HEK293 (cell line): ENCODE measurements around the gene SMARCB1.

Source experiments
- CTCF ChIA-PET: fragments of 350-600 bp; formaldehyde crosslinking; extraction: SDS; loops from one replicate; lab custom pipeline; 2021; ENCODE audit warnings: antibody characterized with exemption; lab: Yijun Ruan, JAX
- POLR2A ChIA-PET: fragments of 300-600 bp; formaldehyde crosslinking; extraction: SDS; loops from one replicate; lab custom pipeline; 2020; ENCODE audit warnings: antibody characterized with exemption, inconsistent platforms; lab: Yijun Ruan, JAX
- H3K27ac ChIP-seq: fragments of 200-500 bp; sonication (Bioruptor generic); 2 replicates; pipeline ENCODE4 v1.5.1; 2014; ENCODE audit warnings: low read depth, low read length, control low read depth, inconsistent platforms; ENCODE audit errors: extremely low read depth
- H3K36me3 ChIP-seq, 2 experiments: fragments of 200-500 bp in 1 of 2; sonication (Bioruptor generic) in 1 of 2; 1 replicate in 1 of 2; 2 replicates in 1 of 2; pipeline ENCODE4 v1.5.1; 2014 to 2017; ENCODE audit warnings: inconsistent platforms in 2 of 2, low read length in 2 of 2; ENCODE audit not compliant: control insufficient read depth in 2 of 2, insufficient read depth in 1 of 2
- H3K4me1 ChIP-seq: fragments of 200-500 bp; sonication (Bioruptor generic); 2 replicates; pipeline ENCODE4 v1.5.1; 2014; ENCODE audit warnings: mild to moderate bottlenecking, low read length, inconsistent platforms; ENCODE audit not compliant: control insufficient read depth, insufficient read depth
- H3K4me3 ChIP-seq: 2 replicates; pipeline ENCODE4 v1.5.1; 2011; ENCODE audit warnings: low read depth, mild to moderate bottlenecking, control low read depth, low read length, moderate library complexity
- H3K9me3 ChIP-seq: fragments of 200-500 bp; sonication (Bioruptor generic); 2 replicates; pipeline ENCODE4 v1.5.1; 2014; ENCODE audit warnings: low read depth, low read length, inconsistent platforms; ENCODE audit not compliant: control insufficient read depth, insufficient read depth
- GLI4 ChIP-seq: fragments of 450-650 bp; formaldehyde crosslinking; IDR thresholded peaks from 2 replicates; pipeline ENCODE4 v1.5.1; 2016; ENCODE audit warnings: missing biosample characterization, missing genetic modification characterization
- MYNN ChIP-seq: fragments of 450-650 bp; formaldehyde crosslinking; IDR thresholded peaks from 2 replicates; pipeline ENCODE4 v1.5.1; 2016; ENCODE audit warnings: missing biosample characterization, missing genetic modification characterization, borderline replicate concordance
- TCF7L2 ChIP-seq: IDR thresholded peaks from 2 replicates; pipeline ENCODE4 v1.6.1; 2011; ENCODE audit warnings: low read depth, mild to moderate bottlenecking, inconsistent platforms, low read length, moderate library complexity, borderline replicate concordance
- ZNF274 ChIP-seq, 2 experiments: fragments of 200-500 bp in 1 of 2; fragments of 450-650 bp in 1 of 2; sonication (Bioruptor generic) in 1 of 2; formaldehyde crosslinking in 1 of 2; IDR thresholded peaks; 2 replicates each; pipeline versions ENCODE4 v1.5.1 to v1.6.1; 2014 to 2016; ENCODE audit warnings: borderline replicate concordance in 1 of 2, inconsistent platforms in 1 of 2, low read length in 1 of 2, missing biosample characterization in 1 of 2, missing genetic modification characterization in 1 of 2
- ZNF529 ChIP-seq: fragments of 450-650 bp; formaldehyde crosslinking; IDR thresholded peaks from 2 replicates; pipeline ENCODE4 v1.5.1; 2017; ENCODE audit warnings: missing genetic modification characterization, missing biosample characterization; ENCODE audit not compliant: insufficient replicate concordance
- ZNF549 ChIP-seq: fragments of 450-650 bp; IDR thresholded peaks from 2 replicates; pipeline ENCODE4 v1.5.1; 2018; ENCODE audit warnings: missing biosample characterization, missing genetic modification characterization, mild to moderate bottlenecking, inconsistent platforms, moderate library complexity
- ZNF571 ChIP-seq: fragments of 450-650 bp; formaldehyde crosslinking; IDR thresholded peaks from 2 replicates; pipeline ENCODE4 v1.5.0; 2017; ENCODE audit warnings: missing biosample characterization, missing genetic modification characterization
- ZNF658 ChIP-seq: fragments of 450-650 bp; formaldehyde crosslinking; IDR thresholded peaks from 2 replicates; pipeline ENCODE4; 2016; ENCODE audit warnings: missing biosample characterization, missing genetic modification characterization
- TF ChIP-seq, protein P1 (sequence below): fragments of 450-650 bp; formaldehyde crosslinking; IDR thresholded peaks from 2 replicates; pipeline ENCODE4 v1.5.1; 2016; ENCODE audit warnings: missing biosample characterization, missing genetic modification characterization, low read depth
- TF ChIP-seq, protein P2 (sequence below): fragments of 450-650 bp; formaldehyde crosslinking; IDR thresholded peaks from 2 replicates; pipeline ENCODE4 v1.5.1; 2017; ENCODE audit warnings: missing biosample characterization, mild to moderate bottlenecking, missing genetic modification characterization, moderate library complexity
- TF ChIP-seq, protein P3 (sequence below): fragments of 450-650 bp; formaldehyde crosslinking; IDR thresholded peaks from 2 replicates; pipeline ENCODE4 v1.5.1; 2016; ENCODE audit warnings: missing biosample characterization, missing genetic modification characterization
- TF ChIP-seq, protein P4 (sequence below): fragments of 450-650 bp; formaldehyde crosslinking; conservative IDR thresholded peaks from 2 replicates; pipeline ENCODE4 v1.5.1; 2016; ENCODE audit warnings: low read depth, missing biosample characterization, missing genetic modification characterization

SMARCB1 gene

DNA sequence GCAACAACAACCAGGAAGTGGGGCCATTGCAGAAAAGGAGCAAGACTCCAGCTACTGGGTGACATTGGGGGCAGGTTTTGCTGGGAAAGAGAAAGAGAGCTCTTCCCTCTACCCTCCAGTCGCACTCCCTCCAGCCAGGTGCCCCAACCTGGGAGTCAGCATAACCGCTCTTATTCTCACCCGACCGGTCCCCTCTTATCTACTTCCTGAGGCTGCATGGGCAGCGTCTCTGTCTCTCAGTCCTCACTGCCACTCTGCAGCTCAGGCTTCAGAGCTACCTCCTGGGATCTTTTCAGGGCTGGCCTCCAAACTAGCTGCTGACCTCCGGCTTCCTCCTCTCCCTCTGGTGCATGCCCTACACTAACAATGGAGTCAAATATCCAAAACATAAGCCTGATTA lies 41.0 kb upstream of the SMARCB1 start:
- no peak for TF ChIP-seq ZNF274 (IDR thresholded peaks at IDR 0.05; ENCODE audit: low read length)
- no peak for TF ChIP-seq ZNF274 (tag by site-specific recombination; IDR thresholded peaks at IDR 0.05; ENCODE audit: borderline replicate concordance)
- TF ChIP-seq, all 188 proteins: peak for 0
- H3K4me3 ChIP-seq = no peak overlapping the region
- H3K4me1 ChIP-seq = 0 out of 2 replicates have a peak, but pooled peaks cover 6% of the 10 kb centered on the region
- CTCF ChIA-PET = interaction anchor here (0.6 kb wide), 1 partner anchor 412 kb away, joined by 3 read pairs; no protein-coding TSS in a partner anchor
- H3K9me3 ChIP-seq = no peaks in the 10 kb centered on the region
- peaks cover 13 to 48% of the 10 kb centered on the region in 2 experiments for H3K36me3 ChIP-seq
- no peak overlapping the region for H3K27ac ChIP-seq
- POLR2A ChIA-PET = interaction anchor here (2.0 kb wide), 1 partner anchor 29 kb away, joined by 7 read pairs; no protein-coding TSS in a partner anchor

DNA sequence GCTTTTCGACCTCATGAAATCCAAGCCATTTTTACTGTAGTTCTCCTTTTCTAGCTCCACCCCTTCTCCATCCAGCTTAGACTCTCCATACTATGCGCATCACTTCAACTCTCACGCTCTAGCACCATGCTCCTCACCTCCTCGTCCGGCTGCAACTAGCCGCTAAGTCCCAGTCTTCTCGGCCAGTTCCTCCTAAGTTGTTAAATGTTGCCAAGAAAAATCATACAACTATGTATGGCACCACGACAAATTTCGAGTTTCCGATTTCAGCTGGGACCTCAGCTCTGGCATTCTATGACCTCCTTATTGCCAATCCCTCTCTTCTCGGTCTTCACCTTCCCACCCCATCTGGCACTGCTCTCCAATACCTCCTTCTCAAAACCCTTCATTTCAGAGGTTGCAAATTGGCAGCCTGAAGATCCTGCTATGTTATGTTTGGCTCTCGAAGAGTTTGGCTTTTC lies 36.9 kb upstream of the SMARCB1 start:
- H3K36me3 ChIP-seq = peaks cover 0 to 11% of the 10 kb centered on the region in 2 experiments
- 0 out of 2 replicates have a peak overlapping the region, but pooled peaks have one; percentile 13 for H3K27ac ChIP-seq
- H3K4me1 ChIP-seq = peaks cover 9% of the 10 kb centered on the region; the same call in 1 of the 2 replicates
- ChIA-PET CTCF (interaction anchor here (0.6 to 1.2 kb wide), 2 partner anchors 17 to 100 kb away, joined by 3 to 4 read pairs; no protein-coding TSS in a partner anchor), POLR2A (interaction anchor here (0.6 to 1.8 kb wide), 3 partner anchors 10 to 33 kb away, joined by 4 to 5 read pairs (median 5); no protein-coding TSS in a partner anchor)
- H3K9me3 ChIP-seq = no peaks in the 10 kb centered on the region
- TF ChIP-seq ZNF571 (tag by site-specific recombination) (no peak), MYNN (no peak), ZNF529 (tag by site-specific recombination) (no peak)
- TF ChIP-seq, protein P1, sequence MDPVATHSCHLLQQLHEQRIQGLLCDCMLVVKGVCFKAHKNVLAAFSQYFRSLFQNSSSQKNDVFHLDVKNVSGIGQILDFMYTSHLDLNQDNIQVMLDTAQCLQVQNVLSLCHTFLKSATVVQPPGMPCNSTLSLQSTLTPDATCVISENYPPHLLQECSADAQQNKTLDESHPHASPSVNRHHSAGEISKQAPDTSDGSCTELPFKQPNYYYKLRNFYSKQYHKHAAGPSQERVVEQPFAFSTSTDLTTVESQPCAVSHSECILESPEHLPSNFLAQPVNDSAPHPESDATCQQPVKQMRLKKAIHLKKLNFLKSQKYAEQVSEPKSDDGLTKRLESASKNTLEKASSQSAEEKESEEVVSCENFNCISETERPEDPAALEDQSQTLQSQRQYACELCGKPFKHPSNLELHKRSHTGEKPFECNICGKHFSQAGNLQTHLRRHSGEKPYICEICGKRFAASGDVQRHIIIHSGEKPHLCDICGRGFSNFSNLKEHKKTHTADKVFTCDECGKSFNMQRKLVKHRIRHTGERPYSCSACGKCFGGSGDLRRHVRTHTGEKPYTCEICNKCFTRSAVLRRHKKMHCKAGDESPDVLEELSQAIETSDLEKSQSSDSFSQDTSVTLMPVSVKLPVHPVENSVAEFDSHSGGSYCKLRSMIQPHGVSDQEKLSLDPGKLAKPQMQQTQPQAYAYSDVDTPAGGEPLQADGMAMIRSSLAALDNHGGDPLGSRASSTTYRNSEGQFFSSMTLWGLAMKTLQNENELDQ (tag by site-specific recombination) = no peak
- TF ChIP-seq, protein P2, sequence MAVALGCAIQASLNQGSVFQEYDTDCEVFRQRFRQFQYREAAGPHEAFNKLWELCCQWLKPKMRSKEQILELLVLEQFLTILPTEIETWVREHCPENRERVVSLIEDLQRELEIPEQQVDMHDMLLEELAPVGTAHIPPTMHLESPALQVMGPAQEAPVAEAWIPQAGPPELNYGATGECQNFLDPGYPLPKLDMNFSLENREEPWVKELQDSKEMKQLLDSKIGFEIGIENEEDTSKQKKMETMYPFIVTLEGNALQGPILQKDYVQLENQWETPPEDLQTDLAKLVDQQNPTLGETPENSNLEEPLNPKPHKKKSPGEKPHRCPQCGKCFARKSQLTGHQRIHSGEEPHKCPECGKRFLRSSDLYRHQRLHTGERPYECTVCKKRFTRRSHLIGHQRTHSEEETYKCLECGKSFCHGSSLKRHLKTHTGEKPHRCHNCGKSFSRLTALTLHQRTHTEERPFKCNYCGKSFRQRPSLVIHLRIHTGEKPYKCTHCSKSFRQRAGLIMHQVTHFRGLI = no peak
- no peak overlapping the region; the same call in 1 of the 2 replicates for H3K4me3 ChIP-seq

DNA sequence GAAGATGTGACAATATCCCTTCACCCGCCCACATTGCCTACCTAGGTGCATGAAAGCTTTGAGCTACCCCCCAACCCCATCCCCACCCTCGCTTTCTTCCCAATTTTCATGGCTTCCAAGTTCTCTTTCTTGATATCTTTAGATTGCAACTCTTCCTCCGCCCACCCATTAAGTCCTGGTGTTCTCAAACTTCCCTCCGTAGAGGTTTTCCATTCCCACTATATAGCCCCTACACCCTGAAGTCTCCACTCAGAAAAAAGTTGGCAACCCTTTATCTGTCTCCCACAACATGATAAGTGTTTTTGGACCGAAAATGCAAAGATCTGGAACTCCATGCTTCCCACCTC lies 36.4 kb upstream of the SMARCB1 start:
- ChIA-PET POLR2A (interaction anchor here (0.8 to 1.8 kb wide), 9 partner anchors 10 to 107 kb away, joined by 3 to 7 read pairs (median 4); partner anchors contain the start of gene SLC2A11), CTCF (interaction anchor here (0.9 to 1.2 kb wide), 2 partner anchors 99 to 209 kb away, joined by 3 to 4 read pairs; no protein-coding TSS in a partner anchor)
- H3K9me3 ChIP-seq = no peaks in the 10 kb centered on the region
- H3K27ac ChIP-seq = peak overlapping the region; percentile 98
- peaks cover 9% of the 10 kb centered on the region; the same call in 1 of the 2 replicates for H3K4me1 ChIP-seq
- H3K4me3 ChIP-seq = peak overlapping the region; percentile 91
- H3K36me3 ChIP-seq = peaks cover 0 to 7% of the 10 kb centered on the region in 2 experiments; a peak in 2 of 3 replicates
- TF ChIP-seq ZNF658 (tag by site-specific recombination) (no peak), TCF7L2 (no peak), ZNF549 (tag by site-specific recombination) (no peak), GLI4 (no peak)
- TF ChIP-seq, protein P3, sequence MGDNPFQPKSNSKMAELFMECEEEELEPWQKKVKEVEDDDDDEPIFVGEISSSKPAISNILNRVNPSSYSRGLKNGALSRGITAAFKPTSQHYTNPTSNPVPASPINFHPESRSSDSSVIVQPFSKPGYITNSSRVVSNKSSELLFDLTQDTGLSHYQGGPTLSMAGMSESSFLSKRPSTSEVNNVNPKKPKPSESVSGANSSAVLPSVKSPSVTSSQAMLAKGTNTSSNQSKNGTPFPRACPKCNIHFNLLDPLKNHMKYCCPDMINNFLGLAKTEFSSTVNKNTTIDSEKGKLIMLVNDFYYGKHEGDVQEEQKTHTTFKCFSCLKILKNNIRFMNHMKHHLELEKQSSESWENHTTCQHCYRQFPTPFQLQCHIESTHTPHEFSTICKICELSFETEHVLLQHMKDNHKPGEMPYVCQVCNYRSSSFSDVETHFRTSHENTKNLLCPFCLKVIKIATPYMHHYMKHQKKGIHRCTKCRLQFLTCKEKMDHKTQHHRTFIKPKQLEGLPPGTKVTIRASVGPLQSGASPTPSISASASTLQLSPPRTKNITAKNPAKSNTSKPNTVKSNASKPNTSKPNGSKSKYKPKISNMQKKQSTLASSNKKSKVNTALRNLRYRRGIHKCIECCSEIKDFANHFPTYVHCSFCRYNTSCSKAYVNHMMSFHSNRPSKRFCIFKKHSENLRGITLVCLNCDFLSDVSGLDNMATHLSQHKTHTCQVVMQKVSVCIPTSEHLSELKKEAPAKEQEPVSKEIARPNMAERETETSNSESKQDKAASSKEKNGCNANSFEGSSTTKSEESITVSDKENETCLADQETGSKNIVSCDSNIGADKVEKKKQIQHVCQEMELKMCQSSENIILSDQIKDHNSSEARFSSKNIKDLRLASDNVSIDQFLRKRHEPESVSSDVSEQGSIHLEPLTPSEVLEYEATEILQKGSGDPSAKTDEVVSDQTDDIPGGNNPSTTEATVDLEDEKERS (tag by site-specific recombination) = no peak
- TF ChIP-seq, protein P4, sequence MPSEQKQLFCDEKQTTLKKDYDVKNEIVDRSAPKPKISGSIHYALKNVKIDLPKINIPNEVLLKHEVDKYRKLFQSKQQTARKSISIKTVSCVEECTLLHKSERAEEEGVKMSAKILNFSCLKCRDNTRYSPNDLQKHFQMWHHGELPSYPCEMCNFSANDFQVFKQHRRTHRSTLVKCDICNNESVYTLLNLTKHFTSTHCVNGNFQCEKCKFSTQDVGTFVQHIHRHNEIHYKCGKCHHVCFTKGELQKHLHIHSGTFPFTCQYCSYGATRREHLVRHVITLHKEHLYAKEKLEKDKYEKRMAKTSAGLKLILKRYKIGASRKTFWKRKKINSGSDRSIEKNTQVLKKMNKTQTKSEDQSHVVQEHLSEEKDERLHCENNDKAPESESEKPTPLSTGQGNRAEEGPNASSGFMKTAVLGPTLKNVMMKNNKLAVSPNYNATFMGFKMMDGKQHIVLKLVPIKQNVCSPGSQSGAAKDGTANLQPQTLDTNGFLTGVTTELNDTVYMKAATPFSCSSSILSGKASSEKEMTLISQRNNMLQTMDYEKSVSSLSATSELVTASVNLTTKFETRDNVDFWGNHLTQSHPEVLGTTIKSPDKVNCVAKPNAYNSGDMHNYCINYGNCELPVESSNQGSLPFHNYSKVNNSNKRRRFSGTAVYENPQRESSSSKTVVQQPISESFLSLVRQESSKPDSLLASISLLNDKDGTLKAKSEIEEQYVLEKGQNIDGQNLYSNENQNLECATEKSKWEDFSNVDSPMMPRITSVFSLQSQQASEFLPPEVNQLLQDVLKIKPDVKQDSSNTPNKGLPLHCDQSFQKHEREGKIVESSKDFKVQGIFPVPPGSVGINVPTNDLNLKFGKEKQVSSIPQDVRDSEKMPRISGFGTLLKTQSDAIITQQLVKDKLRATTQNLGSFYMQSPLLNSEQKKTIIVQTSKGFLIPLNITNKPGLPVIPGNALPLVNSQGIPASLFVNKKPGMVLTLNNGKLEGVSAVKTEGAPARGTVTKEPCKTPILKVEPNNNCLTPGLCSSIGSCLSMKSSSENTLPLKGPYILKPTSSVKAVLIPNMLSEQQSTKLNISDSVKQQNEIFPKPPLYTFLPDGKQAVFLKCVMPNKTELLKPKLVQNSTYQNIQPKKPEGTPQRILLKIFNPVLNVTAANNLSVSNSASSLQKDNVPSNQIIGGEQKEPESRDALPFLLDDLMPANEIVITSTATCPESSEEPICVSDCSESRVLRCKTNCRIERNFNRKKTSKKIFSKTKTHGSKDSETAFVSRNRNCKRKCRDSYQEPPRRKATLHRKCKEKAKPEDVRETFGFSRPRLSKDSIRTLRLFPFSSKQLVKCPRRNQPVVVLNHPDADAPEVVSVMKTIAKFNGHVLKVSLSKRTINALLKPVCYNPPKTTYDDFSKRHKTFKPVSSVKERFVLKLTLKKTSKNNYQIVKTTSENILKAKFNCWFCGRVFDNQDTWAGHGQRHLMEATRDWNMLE (tag by site-specific recombination) = no peak
- TF ChIP-seq, all 188 proteins: peak for 0
